Endothelial cell of umbilical vein (primary cell): ENCODE measurements around the gene FYCO1. TPM values are rescaled to one million over a fixed set of nuclear protein-coding genes. Genes with fewer than 3 reads are reported as not detected.

Experiments used
- BruUV-seq: library from RNA; stranded (reverse); fragments of 400-500 nt; replicated peaks from 2 replicates; lab custom pipeline; 2021; lab: Mats Ljungman, UMichigan
- CTCF ChIA-PET: fragments of 300-600, 350-600 bp; sonication (Branson Sonifier 250); formaldehyde crosslinking; loops from one replicate; lab custom pipeline; 2021; ENCODE audit warnings: antibody characterized with exemption, inconsistent platforms; lab: Charles Lee
- POLR2A ChIA-PET: fragments of 300-600, 350-600 bp; sonication (Branson Sonifier 250); formaldehyde crosslinking; loops from one replicate; lab custom pipeline; 2021; ENCODE audit warnings: antibody characterized with exemption, inconsistent platforms; lab: Charles Lee
- DNase-seq: peaks from one replicate; pipeline ENCODE4 v3.0.0-alpha.2; 2011; ENCODE audit warnings: low read depth, low spot score
- FAIRE-seq: peaks from 2 replicates; lab custom pipeline; 2011; peaks lifted over from hg19 to GRCh38; lab: Jason Lieb, UNC
- H2AFZ ChIP-seq: 2 replicates; pipeline ENCODE4 v1.6.0; 2012; ENCODE audit warnings: low read depth, low read length, control low read depth, inconsistent platforms
- H3K27ac ChIP-seq: 2 replicates; pipeline ENCODE4 v1.5.1; 2011; ENCODE audit warnings: low read depth, mild to moderate bottlenecking, control low read depth, low read length, moderate library complexity; ENCODE audit not compliant: insufficient read depth
- H3K27me3 ChIP-seq, 2 experiments: 2 replicates each; pipeline versions ENCODE4 v1.6.0 to v1.6.1; 2011; ENCODE audit warnings: low read length in 2 of 2, mixed read lengths in 1 of 2; ENCODE audit not compliant: control insufficient read depth in 2 of 2, insufficient read depth in 2 of 2
- H3K36me3 ChIP-seq, 2 experiments: 2 replicates in 1 of 2; 3 replicates in 1 of 2; pipeline ENCODE4 v1.5.1; 2011; ENCODE audit warnings: low read length in 2 of 2, mild to moderate bottlenecking in 1 of 2, moderate library complexity in 1 of 2; ENCODE audit not compliant: control insufficient read depth in 2 of 2, insufficient read depth in 2 of 2; ENCODE audit errors: extremely low read depth in 1 of 2
- H3K4me1 ChIP-seq: 3 replicates; pipeline ENCODE4 v1.5.1; 2011; ENCODE audit warnings: mild to moderate bottlenecking, low read length; ENCODE audit not compliant: control insufficient read depth, insufficient read depth; ENCODE audit errors: extremely low read depth
- H3K4me2 ChIP-seq: 2 replicates; pipeline ENCODE4 v1.6.1; 2011; ENCODE audit warnings: low read length, control low read depth, mixed read lengths; ENCODE audit not compliant: insufficient read depth
- H3K4me3 ChIP-seq, 3 experiments: fragments of 200-600 bp in 1 of 3; sonication (generic), shearing (Covaris generic) in 1 of 3; replicated peaks in 1 of 3; 2 replicates each; pipeline ENCODE4 v1.5.1; 2011 to 2016; ENCODE audit warnings: control low read depth in 3 of 3, low read length in 3 of 3, mild to moderate bottlenecking in 2 of 3, inconsistent platforms in 1 of 3, low read depth in 1 of 3, moderate library complexity in 1 of 3; ENCODE audit not compliant: insufficient read depth in 1 of 3
- H3K79me2 ChIP-seq: 2 replicates; pipeline ENCODE4 v1.6.0; 2012; ENCODE audit warnings: low read length, inconsistent platforms; ENCODE audit not compliant: control insufficient read depth, insufficient read depth
- H3K9ac ChIP-seq: replicated peaks from 2 replicates; pipeline ENCODE3; 2011; ENCODE audit warnings: low read length, control low read depth; ENCODE audit not compliant: insufficient read depth; ENCODE audit errors: extremely low read depth
- H3K9me1 ChIP-seq: replicated peaks from 3 replicates; pipeline ENCODE4 v1.6.0; 2011; ENCODE audit warnings: mild to moderate bottlenecking, low read length; ENCODE audit not compliant: control insufficient read depth, insufficient read depth; ENCODE audit errors: extremely low read depth
- H3K9me3 ChIP-seq: replicated peaks from 2 replicates; pipeline ENCODE4 v1.5.1; 2012; ENCODE audit warnings: low read length, inconsistent platforms; ENCODE audit not compliant: control insufficient read depth, insufficient read depth
- H4K20me1 ChIP-seq: replicated peaks from 2 replicates; pipeline ENCODE3; 2011; ENCODE audit warnings: mild to moderate bottlenecking, low read length; ENCODE audit not compliant: control insufficient read depth, insufficient read depth; ENCODE audit errors: extremely low read depth
- CTCF ChIP-seq, 2 donors: IDR thresholded peaks; 1 replicate in 1 of 2; 2 replicates in 1 of 2; pipeline ENCODE4 v1.5.1; 2011; ENCODE audit warnings: low read length in 2 of 2, mild to moderate bottlenecking in 2 of 2, moderate library complexity in 2 of 2, control low read depth in 1 of 2, inconsistent platforms in 1 of 2, low read depth in 1 of 2; ENCODE audit not compliant: insufficient read depth in 1 of 2; ENCODE audit errors: extremely low read depth in 1 of 2
- EZH2 ChIP-seq: IDR thresholded peaks from 2 replicates; pipeline ENCODE4 v1.6.1; 2012; ENCODE audit warnings: borderline replicate concordance, low read depth, mild to moderate bottlenecking, moderate library complexity, low read length, inconsistent platforms; ENCODE audit not compliant: severe bottlenecking
- FOS ChIP-seq: IDR thresholded peaks from 2 replicates; pipeline ENCODE4 v1.6.1; 2011; ENCODE audit warnings: mild to moderate bottlenecking, low read length, moderate library complexity, borderline replicate concordance; ENCODE audit not compliant: insufficient read depth
- GATA2 ChIP-seq: IDR thresholded peaks from 2 replicates; pipeline ENCODE4 v1.7.0; 2011; ENCODE audit warnings: low read depth, mild to moderate bottlenecking, moderate library complexity, mixed read lengths, low read length; ENCODE audit not compliant: insufficient read length, insufficient read depth
- JUN ChIP-seq: IDR thresholded peaks from 2 replicates; pipeline ENCODE4 v1.6.1; 2011; ENCODE audit warnings: borderline replicate concordance, low read depth; ENCODE audit not compliant: insufficient read length, insufficient read depth
- MAX ChIP-seq: IDR thresholded peaks from 2 replicates; pipeline ENCODE4 v1.6.1; 2011; ENCODE audit not compliant: insufficient read depth, insufficient read length
- MYC ChIP-seq: IDR thresholded peaks from one replicate; pipeline ENCODE4 v1.6.1; 2011; ENCODE audit warnings: mild to moderate bottlenecking, low read depth, low read length
- POLR2A ChIP-seq: IDR thresholded peaks from 2 replicates; pipeline ENCODE4 v1.6.1; 2012; ENCODE audit warnings: low read depth, mild to moderate bottlenecking, control low read depth, low read length
- POLR2AphosphoS5 ChIP-seq: IDR thresholded peaks from 2 replicates; pipeline ENCODE4 v1.6.1; 2012; ENCODE audit warnings: low read depth, mild to moderate bottlenecking, control low read depth, low read length, moderate library complexity; ENCODE audit not compliant: insufficient read depth
- dilution Hi-C: fragments of 300-500 bp; cut with MboI; formaldehyde crosslinking; loops from one replicate; pipeline ENCODE4 v1.15.0; 2019; ENCODE audit warnings: low sequenced_read_pairs; ENCODE audit not compliant: extremely low pct_ligation_motif_present
- intact Hi-C: fragments of 100-400 bp; cut with micrococcal nuclease; formaldehyde crosslinking; loops from one replicate; pipeline ENCODE4 v1.10.0; 2022
- polyA plus RNA-seq, 4 experiments: library from polyadenylated mRNA; depleted of rRNA in 3 of 4; stranded (reverse) in 3 of 4; unstranded in 1 of 4; fragments of >200 nt; gene quantifications; 2 replicates each; pipeline versions ENCODE4 v1.2.1 to v1.2.3, GENCODE V29; 2011 to 2012; ENCODE audit warnings: missing spikeins in 1 of 4
- total RNA-seq: library from RNA; stranded (reverse); gene quantifications from 2 replicates; pipeline ENCODE4 v1.2.3, GENCODE V29; 2021

Gene FYCO1
- total and polyA plus RNA-seq, 2 donors (not counting 3 experiments of a cell fraction or from before 2014, with no cell fraction given): 13.9 to 20.8 TPM

- peaks cover 5 to 8% of the 10 kb centered on the region in 2 experiments for H3K27me3 ChIP-seq
- FAIRE-seq: no peak
- no peaks in the 10 kb centered on the region for H4K20me1 ChIP-seq
- H3K9me1 ChIP-seq: no peaks in the 10 kb centered on the region
- H3K4me1 ChIP-seq: no peaks in the 10 kb centered on the region
- H3K79me2 ChIP-seq: no peaks in the 10 kb centered on the region
- CTCF ChIA-PET: interaction anchor here (0.7 kb wide), 1 partner anchor 11 kb away, joined by 3 read pairs; the partner anchor contains the start of gene CCR9
- DNase-seq: no peak
- no TSS peak for BruUV-seq
- H2AFZ ChIP-seq: no peak overlapping the region
- H3K27ac ChIP-seq: no peak overlapping the region
- H3K36me3 ChIP-seq: no peaks in the 10 kb centered on the region
- intact Hi-C loops: no loop called here
- dilution Hi-C loops: no loop called here
- no peak overlapping the region for H3K4me2 ChIP-seq
- POLR2A ChIA-PET: no interaction called here
- H3K9ac ChIP-seq: no peak overlapping the region
- no peaks in the 10 kb centered on the region for H3K9me3 ChIP-seq
- TF ChIP-seq EZH2 (no peak), POLR2A (no peak), MYC (no peak), MAX (no peak), CTCF (IDR thresholded peaks at IDR 0.05; ENCODE audit: extremely low read depth in 1 of 2, insufficient read depth in 1 of 2, low read depth in 1 of 2, low read length in 2 of 2) (no peak), JUN (no peak), GATA2 (no peak), FOS (no peak), POLR2AphosphoS5 (no peak)
- H3K4me3 ChIP-seq: no peak overlapping the region
Observed at GRCh38 chr3:45874677-45875346, 120.8 kb downstream of the FYCO1 start.
